Stimulated activated naive CD4-positive, alpha-beta T cell treated with Interleukin-2 at 50 U/mL for 16 hours (primary cell): ENCODE measurements around the gene LRP2.
"Not testable (repeated sequence)": the region's sequence is repeated elsewhere in the genome, so short reads cannot be mapped to it uniquely, and the experiment has no call there.

Source experiments
- DNase-seq: peaks from one replicate; lab custom pipeline; 2025; lab: John Stamatoyannopoulos, UW

The LRP2 gene

GRCh38 chr2:169301596-169302335 is 60.6 kb downstream of the LRP2 start:
- DNase-seq, result no peak

GRCh38 chr2:169300636-169301530 is 61.5 kb downstream of the LRP2 start:
- no peak for DNase-seq

GRCh38 chr2:169298007-169298406 is 64.3 kb downstream of the LRP2 start:
- no peak for DNase-seq

- DNase-seq, result no peak
Measured at GRCh38 chr2:169294001-169294675, 68.2 kb downstream of the LRP2 start.

GRCh38 chr2:169291517-169291916 is 70.8 kb downstream of the LRP2 start:
- no peak for DNase-seq

- DNase-seq, result no peak
Measured at GRCh38 chr2:169290433-169290832, 71.9 kb downstream of the LRP2 start.

GRCh38 chr2:169287666-169288065 is 74.7 kb downstream of the LRP2 start:
- DNase-seq, result no peak

GRCh38 chr2:169286624-169287231 is 75.6 kb downstream of the LRP2 start:
- no peak for DNase-seq

- DNase-seq, result no peak
Measured at GRCh38 chr2:169285531-169286235, 76.7 kb downstream of the LRP2 start.

- no peak for DNase-seq
Measured at GRCh38 chr2:169280502-169280901, 81.8 kb downstream of the LRP2 start.

- DNase-seq, result no peak
Measured at GRCh38 chr2:169275696-169276444, 86.5 kb downstream of the LRP2 start.

- DNase-seq, result no peak
Measured at GRCh38 chr2:169272010-169272409, 90.3 kb downstream of the LRP2 start.

GRCh38 chr2:169270574-169270973 is 91.8 kb downstream of the LRP2 start:
- DNase-seq, result not testable (repeated sequence)

GRCh38 chr2:169265591-169265990 is 96.7 kb downstream of the LRP2 start:
- DNase-seq, result no peak

- no peak for DNase-seq
Measured at GRCh38 chr2:169260846-169261642, 101.3 kb downstream of the LRP2 start.

- DNase-seq, result no peak
Measured at GRCh38 chr2:169260246-169260645, 102.1 kb downstream of the LRP2 start.

- no peak for DNase-seq
Measured at GRCh38 chr2:169259402-169259801, 102.9 kb downstream of the LRP2 start.

GRCh38 chr2:169258045-169258601 is 104.2 kb downstream of the LRP2 start:
- no peak for DNase-seq

GRCh38 chr2:169254774-169255173 is 107.6 kb downstream of the LRP2 start:
- DNase-seq, result no peak

- no peak for DNase-seq
Measured at GRCh38 chr2:169247211-169247610, 115.1 kb downstream of the LRP2 start.
